GM15510 (cell line): Measurements from ENCODE around the gene MAP3K5.

Source experiments
- POLR2A ChIP-seq: IDR thresholded peaks from 3 replicates; pipeline ENCODE4 v1.6.1; 2011; ENCODE audit warnings: borderline replicate concordance; ENCODE audit not compliant: insufficient read length; ENCODE audit errors: extremely low read depth

Gene MAP3K5

DNA sequence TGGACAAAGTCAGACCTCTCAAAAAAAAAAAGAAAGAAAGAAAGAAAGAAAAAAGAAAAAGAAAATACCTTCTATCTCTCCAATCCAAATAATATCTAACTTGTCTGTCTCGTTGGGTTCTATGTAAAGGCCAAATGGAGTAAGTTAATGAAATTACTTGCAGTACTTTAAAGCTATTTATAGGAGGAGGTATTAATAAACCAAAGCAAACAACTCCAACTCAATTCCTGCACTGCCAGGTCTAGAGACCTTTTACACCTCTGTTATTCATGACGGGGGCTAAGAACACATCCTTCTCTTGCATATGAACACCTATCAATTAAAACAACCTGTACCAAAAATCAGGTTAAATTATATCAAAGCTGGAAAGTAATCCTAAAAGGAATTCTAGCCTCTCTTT is 80.6 kb downstream of the MAP3K5 start:
- no peak for TF ChIP-seq POLR2A

DNA sequence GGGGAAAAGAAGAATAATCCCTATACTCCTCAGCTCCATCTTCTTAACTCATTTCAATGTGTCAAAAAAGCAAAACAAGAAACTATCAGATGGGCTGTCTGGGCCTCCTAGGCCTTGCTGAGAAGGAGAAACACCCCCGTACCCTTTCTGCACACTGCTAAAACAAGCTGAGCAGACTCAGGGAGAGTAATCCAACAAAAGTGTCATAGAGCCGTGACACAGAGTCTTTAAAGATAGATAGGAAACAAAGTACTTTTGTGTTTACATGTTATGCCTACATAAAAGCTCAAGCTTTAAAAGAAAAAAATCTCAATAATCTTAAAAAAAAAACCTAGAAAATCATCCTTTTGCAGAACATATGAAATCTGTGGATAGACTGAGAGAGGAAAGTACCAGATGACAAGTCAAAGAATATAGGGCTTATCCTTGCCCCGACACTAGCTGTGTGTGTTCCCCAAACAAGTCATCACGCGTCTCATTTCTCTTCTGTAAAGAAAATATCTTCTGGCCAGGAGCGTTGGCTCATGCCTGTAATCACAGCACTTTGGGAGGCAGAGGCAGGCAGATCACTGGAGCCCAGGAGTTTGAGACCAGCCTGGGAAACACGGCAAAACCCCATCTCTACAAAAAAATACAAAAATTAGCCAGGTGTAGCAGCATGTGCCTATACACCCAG is 81.3 kb downstream of the MAP3K5 start:
- TF ChIP-seq POLR2A, result no peak

DNA sequence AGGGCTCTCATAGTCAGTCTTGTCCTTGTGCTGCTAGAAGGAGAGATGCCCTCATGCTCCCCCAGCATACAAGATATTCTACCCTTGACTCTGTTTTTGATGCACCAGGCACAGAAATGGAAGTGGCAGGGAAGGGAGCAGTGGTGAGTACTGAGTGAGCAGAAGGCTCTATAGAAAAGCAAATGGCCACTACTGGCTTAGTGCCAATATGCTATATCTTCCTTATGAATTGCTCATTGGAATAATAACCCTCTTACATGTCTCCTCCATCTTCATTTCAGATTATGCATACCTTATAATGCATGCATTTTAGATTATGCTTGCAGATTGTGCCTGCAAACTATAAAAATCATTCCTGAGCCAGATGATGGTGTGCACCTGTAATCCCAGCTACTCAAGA is 82.8 kb downstream of the MAP3K5 start:
- no peak for TF ChIP-seq POLR2A

DNA sequence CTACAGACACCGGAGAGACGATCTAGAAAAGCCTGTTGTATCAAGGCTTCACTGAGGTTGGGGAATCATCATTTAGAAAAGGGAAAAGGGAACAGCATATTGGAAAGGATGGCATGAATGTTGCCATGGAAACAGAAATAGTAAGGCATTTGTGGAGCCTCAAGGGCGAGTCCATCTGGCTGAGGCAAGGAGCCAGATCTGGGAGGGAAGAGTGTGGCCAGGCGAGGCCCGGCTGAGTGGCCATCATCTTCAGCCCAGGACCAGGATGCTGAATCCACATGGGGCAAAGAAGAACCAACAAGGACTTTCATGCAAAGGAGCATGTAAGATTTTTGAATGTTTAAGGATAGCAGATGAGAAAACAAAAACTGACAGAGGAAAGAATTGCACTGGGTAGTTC is 85.8 kb downstream of the MAP3K5 start:
- no peak for TF ChIP-seq POLR2A

DNA sequence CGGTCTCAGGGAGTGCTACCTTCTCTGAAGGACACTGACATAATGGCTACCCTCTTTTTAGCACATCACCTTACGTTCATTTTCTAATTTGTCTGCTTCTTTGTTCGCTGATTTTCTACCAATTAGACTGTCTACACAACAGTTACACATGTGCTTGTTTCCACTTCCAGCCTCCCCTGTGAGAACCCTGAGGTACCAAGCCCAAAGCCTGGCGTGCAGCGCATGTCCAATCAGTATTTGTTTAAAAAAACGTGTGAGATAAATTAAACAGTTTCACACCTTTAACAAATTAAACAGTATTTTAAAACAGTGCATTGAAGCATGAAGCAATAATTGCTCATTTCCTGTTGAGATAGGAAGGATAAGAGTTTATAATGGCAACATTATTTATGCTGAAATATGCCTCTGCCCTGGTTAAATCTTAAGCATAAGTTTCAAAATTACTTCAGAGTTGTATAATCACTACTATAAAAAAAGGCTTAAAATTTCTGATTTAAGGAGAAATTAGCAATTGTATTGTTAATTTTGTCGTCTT is 88.9 kb downstream of the MAP3K5 start:
- TF ChIP-seq POLR2A, result no peak

DNA sequence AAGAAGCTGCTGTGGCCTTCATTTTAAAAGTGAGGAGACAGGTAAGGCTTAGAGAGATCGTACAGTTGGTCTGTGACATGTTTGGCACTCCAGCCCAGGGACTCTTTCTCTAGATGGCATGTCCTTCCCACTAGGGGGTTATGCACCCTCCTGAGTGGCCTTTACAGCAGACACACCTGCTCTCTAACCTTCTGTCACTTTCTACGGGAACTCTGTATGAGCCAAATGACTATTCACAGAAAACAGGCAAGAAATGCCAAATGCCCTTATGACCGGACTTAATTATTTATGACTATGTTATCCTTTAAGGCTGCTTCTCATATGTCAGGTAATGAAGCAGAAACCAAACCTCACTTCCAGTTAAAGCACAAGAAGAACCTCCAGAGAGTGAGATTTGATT is 91.2 kb downstream of the MAP3K5 start:
- TF ChIP-seq POLR2A, result no peak

DNA sequence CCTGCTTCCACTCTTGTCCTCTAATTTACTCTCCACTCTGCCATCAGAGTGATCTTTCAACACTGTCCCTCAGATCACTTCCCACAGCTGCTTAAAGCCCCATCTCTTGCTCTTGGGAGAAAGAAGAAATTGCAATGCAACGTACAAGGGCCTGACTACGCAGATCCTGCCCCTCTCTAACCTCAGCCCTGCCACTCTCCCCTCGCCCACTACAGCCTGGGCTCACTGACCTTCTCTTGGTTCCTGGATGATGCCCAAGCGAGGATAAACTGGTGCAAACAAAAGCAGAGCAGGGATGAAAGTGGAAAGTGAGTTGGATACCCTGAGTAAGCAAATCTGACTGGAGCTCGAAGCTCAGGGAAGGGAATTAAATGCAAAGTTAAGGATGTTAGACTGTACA is 92.9 kb downstream of the MAP3K5 start:
- no peak for TF ChIP-seq POLR2A

DNA sequence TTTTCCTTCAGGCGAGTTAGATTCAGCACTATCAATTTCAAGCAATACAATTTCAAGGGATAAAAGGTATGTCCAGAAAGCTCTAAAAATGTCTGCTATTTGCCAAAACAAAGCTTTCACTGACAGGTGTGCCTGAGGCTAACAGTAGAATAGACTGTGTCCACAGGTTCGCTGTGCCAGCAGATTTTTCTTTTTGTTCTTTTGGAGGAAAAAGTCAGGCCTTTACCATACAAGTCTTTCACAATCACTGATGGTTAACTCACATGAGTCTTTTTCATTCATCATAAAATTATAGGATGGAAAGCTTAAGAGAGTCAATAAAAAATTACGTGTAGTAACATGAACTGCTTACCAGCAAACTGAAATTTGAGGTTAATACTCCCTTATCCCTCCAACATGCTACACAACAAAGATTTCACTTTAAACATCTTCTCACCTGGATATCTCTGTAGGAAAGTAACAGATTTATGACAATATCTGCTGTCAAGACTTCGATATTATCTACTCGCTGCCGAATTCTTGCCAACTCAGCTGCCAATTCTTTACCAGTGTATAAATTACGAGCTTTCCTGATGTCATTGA is 95.4 kb downstream of the MAP3K5 start:
- TF ChIP-seq POLR2A, result no peak

DNA sequence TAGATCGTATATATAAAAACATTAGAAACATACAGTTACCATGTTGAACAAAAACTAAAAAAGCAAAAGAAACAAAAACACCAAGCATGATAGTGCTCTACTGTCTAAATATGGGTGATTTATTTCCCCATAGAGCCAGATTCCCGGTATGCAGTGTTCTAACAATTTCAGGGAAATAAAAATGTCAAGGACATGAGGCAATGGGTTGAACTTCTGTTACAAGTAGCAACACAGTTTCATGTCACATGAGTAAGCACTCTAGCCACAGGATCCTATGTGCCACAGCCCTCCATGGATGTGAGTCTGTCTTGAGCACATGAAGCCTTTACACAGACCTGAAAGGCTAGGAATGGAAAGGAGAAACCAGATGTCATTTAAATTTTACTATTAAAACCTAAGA is 96.0 kb downstream of the MAP3K5 start:
- TF ChIP-seq POLR2A, result no peak

DNA sequence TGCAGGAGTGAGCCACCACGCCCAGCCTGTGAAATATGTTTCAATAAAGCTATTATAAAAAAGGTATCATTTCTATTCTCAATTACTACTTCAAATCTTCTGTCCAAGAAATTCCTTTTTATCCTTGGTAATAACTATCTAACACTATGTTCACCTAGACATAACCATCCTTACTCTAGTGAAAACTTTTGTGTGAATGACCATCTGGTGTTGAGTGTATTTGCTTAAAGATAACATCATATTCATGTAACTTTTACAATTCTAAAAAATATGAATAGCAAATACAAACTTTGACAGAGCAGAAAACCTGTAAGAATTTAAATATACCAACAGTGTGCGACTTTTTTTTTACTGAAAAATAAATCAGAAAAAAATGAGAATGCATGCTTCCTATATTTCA is 96.9 kb downstream of the MAP3K5 start:
- no peak for TF ChIP-seq POLR2A

DNA sequence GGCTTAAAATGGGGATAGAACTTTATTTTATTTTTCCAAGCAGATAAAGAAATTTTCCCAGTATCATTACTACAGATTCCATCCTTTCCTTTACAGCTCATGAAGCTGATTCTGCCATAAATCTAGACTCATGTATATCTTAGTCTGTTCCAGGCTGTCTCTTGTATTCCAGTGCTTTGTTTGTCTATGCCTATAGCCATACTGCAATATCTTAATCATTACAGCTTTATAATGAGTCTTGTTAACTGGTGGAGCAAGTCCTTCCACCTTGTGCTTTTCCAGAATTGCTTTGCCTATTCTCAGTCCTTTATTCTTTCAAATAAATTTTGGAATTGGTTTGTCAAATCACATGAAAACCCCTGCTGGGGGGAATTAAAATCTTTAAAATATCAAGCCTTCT is 99.2 kb downstream of the MAP3K5 start:
- no peak for TF ChIP-seq POLR2A

DNA sequence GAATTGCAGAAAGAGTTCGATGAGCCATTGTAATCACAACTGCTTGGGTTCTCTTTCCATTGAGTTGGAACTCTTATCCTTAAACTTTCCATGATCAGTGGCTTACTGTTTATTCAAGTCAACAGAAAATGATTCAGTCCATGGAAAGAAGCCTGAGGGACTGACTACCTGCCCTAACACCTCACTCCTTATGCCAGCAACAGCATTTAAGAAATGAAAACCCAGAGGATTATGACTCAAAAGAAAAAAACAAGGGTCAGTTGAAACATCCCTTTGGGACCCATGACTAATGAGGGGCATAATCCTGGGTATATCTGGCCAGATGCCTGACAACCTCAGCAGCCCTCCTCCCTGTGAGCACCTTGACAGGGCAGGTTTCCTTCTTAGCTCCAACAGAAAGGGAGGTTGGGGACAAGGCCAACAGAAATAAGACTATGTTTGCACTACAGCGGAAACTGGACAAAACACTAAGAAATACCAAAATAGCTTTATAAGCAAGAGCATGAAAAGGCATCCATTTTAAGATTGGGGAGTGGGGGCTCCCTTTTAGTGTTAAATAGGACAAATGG is 106.7 kb downstream of the MAP3K5 start:
- TF ChIP-seq POLR2A, result no peak

DNA sequence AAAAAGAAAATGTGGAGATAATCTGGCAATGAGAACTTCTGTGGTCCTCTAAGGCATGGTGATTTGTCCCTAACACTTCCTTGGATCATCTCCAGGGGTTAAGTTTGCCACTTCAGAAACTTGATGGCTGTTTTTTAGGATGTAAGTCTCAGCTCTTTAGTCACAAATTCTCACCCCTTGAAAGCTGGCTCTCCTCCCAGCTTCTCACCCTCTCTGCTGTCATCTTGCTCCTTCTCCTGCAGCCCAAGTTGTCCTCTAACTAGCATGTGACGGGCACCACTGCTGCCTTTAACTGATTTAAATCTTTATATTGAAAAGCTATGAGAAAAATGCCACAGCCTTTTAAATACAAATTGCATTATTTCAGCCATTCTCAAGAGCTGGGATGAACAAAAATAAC is 107.8 kb downstream of the MAP3K5 start:
- TF ChIP-seq POLR2A, result no peak

DNA sequence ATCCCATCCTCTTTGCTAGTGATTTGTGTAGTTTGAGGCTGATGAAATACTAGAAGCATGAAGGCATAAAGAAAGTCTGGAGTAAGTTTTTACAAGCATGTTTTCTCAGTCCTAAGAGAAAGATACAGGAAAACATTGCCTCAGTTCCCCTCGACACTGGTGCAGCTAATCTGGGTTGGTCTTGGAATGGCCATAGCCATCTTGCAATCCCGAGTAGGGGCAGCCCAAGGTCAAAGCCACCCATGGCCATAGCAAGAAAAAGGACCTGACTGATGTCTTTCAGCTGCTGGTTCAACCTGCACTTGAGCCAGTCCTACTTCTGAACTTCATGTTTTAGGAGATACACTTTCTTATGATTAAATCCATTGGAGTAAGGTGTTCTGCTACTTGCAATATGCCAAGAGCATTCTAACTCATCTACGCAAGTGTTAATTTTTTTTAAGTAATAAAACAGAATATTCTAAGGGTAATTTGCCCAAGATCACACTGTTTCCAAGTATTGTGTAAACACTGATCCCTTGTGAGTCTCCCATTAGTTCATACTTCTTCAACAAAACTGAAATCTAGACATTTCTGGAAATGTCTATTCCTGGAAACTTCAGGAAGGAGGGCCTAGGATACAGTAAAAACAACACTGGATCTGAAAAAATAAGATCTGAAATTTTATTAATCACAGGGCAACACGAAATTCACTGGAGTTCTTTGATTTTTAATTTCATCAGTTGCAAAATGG is 108.9 kb downstream of the MAP3K5 start:
- no peak for TF ChIP-seq POLR2A

DNA sequence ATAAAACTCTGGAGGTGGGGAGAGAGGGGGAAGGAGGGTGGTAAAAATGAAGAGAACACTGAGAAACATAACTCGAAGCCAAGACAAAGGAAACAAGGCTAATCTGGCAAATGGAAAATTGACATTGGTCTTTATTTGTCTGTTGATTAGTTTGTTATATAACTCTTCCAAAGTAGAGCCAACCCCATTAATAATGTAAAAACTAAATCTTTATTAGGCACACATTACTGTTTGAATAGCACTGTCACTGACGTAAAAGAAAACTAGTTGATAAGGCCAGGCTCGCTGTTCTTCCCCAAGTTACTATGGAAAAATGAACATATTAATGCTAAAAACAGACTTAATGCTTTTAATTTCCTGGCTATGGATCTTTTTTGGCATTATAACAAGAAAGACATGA is 110.0 kb downstream of the MAP3K5 start:
- TF ChIP-seq POLR2A, result no peak
